Epithelial cell of proximal tubule (primary cell): ENCODE measurements around the gene CCDC107. TPM values are rescaled to one million over a fixed set of nuclear protein-coding genes. Genes with fewer than 3 reads are reported as not detected.
A peak's percentile ranks its signal among the peaks of the same experiment; 100 is the strongest.
"Not testable (repeated sequence)": the region's sequence is repeated elsewhere in the genome, so short reads cannot be mapped to it uniquely, and the experiment has no call there.

Experiments
- DNase-seq: peaks from one replicate; pipeline ENCODE4 v3.0.0-alpha.2; 2011; ENCODE audit warnings: low read depth
- H3K4me3 ChIP-seq: 2 replicates; pipeline ENCODE4 v1.5.1; 2011; ENCODE audit warnings: low read depth, mild to moderate bottlenecking, low read length
- total RNA-seq: library from RNA; depleted of rRNA; stranded (reverse); fragments of >200 nt; gene quantifications from 2 replicates; pipeline ENCODE4 v1.2.3, GENCODE V29; 2015
- TF ChIP-seq, protein P1 (sequence below): conservative IDR thresholded peaks from 2 replicates; pipeline ENCODE4 v1.5.1; 2012; ENCODE audit warnings: low read depth, mild to moderate bottlenecking, low read length

The CCDC107 gene, protein sequence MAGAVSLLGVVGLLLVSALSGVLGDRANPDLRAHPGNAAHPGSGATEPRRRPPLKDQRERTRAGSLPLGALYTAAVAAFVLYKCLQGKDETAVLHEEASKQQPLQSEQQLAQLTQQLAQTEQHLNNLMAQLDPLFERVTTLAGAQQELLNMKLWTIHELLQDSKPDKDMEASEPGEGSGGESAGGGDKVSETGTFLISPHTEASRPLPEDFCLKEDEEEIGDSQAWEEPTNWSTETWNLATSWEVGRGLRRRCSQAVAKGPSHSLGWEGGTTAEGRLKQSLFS
- 19.0 and 35.4 TPM in 2 replicates for total RNA-seq

GRCh38 chr9:35658137-35658967 is at the start of gene CCDC107:
TSS of gene CCDC107 (plus strand) at chr9:35658292. CDS start at chr9:35658380, 88 bp downstream.
- H3K4me3 ChIP-seq = peak within 1 kb of the TSS; percentile 78
- DNase-seq = no peak
- TF ChIP-seq, protein P1, sequence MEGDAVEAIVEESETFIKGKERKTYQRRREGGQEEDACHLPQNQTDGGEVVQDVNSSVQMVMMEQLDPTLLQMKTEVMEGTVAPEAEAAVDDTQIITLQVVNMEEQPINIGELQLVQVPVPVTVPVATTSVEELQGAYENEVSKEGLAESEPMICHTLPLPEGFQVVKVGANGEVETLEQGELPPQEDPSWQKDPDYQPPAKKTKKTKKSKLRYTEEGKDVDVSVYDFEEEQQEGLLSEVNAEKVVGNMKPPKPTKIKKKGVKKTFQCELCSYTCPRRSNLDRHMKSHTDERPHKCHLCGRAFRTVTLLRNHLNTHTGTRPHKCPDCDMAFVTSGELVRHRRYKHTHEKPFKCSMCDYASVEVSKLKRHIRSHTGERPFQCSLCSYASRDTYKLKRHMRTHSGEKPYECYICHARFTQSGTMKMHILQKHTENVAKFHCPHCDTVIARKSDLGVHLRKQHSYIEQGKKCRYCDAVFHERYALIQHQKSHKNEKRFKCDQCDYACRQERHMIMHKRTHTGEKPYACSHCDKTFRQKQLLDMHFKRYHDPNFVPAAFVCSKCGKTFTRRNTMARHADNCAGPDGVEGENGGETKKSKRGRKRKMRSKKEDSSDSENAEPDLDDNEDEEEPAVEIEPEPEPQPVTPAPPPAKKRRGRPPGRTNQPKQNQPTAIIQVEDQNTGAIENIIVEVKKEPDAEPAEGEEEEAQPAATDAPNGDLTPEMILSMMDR = peak; percentile 49

- DNase-seq = no peak
- no peak overlapping the region for H3K4me3 ChIP-seq
- TF ChIP-seq, protein P1 = no peak
Measured at GRCh38 chr9:35609001-35609819, 48.9 kb upstream of the CCDC107 start.

DNA sequence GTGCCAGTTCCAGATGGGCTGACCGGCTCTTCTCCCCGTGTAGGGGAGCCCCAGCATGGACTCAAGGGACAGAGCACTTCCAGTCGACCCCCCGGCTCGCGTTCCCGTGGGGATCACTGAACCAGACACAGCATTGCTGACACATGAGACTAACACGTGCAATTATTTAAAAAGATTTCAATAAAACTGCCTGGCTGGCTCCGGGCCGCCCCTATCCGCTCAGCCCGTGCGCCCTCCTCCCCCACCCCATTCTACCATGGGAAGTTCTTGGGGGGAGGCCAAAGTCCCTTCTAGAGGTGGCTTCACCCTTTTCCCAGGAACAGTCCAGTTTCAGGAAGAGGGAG is 48.3 kb upstream of the CCDC107 start:
- DNase-seq = no peak
- TF ChIP-seq, protein P1 = no peak
- H3K4me3 ChIP-seq = no peak overlapping the region

GRCh38 chr9:35611230-35611797 is 46.8 kb upstream of the CCDC107 start:
- TF ChIP-seq, protein P1 = peak; percentile 77
- no peak for DNase-seq
- H3K4me3 ChIP-seq = no peak overlapping the region

DNA sequence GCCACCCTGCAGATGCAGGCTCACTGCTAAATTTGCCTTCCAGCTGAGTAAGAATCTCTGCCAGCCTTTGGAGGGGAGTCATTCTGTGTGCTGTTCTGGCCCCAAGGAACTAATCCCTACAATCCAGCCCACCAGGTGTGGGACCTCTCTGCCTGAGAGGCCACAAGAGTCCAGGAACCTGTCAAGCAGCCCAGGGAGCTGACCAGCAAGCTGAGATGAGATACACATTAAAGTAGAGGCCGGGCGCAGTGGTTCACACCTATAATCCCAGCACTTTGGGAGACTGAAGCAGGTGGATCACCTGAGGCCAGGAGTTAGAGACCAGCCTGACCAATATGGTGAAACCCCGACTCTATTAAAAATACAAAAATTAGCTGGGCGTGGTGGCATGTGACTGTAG is 46.0 kb upstream of the CCDC107 start:
- not testable (repeated sequence) for H3K4me3 ChIP-seq, DNase-seq

GRCh38 chr9:35612843-35613242 is 45.2 kb upstream of the CCDC107 start:
- no peak for DNase-seq
- TF ChIP-seq, protein P1 = no peak
- H3K4me3 ChIP-seq = no peak overlapping the region
